K562 (cell line): ENCODE results near the gene SCAMP2. TPM values are rescaled to one million over a fixed set of nuclear protein-coding genes. Genes with fewer than 3 reads are reported as not detected.

Experiments
- CBX5 ChIP-seq: IDR thresholded peaks from 2 replicates; pipeline ENCODE4 v1.6.1; 2014; ENCODE audit warnings: low read depth, borderline replicate concordance
- CHD1 ChIP-seq: fragments of 200-600 bp; sonication (generic); IDR thresholded peaks from one replicate; pipeline ENCODE4 v1.6.1; 2012; ENCODE audit warnings: mild to moderate bottlenecking, moderate library complexity, low read length, inconsistent platforms
- FOSL1 ChIP-seq: fragments of 200-800 bp; sonication (Bioruptor generic); conservative IDR thresholded peaks from 2 replicates; pipeline ENCODE4 v1.6.1; 2016; ENCODE audit warnings: missing genetic modification characterization, missing compliant biosample characterization
- HDAC6 ChIP-seq: IDR thresholded peaks from 2 replicates; pipeline ENCODE4 v1.6.1; 2012; ENCODE audit warnings: low read depth, mild to moderate bottlenecking, control low read depth, inconsistent platforms, low read length, moderate library complexity
- HNRNPLL ChIP-seq: fragments of 200-400 bp; formaldehyde crosslinking; IDR thresholded peaks from 2 replicates; pipeline ENCODE4 v1.6.1; 2017; ENCODE audit warnings: low read length, low read depth, mild to moderate bottlenecking; ENCODE audit not compliant: poor library complexity, severe bottlenecking
- IRF2 ChIP-seq: sonication (generic); formaldehyde crosslinking; IDR thresholded peaks from 2 replicates; pipeline ENCODE4 v1.8.1; 2022; ENCODE audit warnings: mild to moderate bottlenecking, missing genetic modification reagents
- NCOR1 ChIP-seq: fragments of 450-650 bp; IDR thresholded peaks from 2 replicates; pipeline ENCODE4 v1.6.1; 2016; ENCODE audit warnings: mild to moderate bottlenecking, moderate library complexity
- NFE2L1 ChIP-seq: fragments of 450-650 bp; IDR thresholded peaks from 2 replicates; pipeline ENCODE4 v1.6.1; 2016; ENCODE audit warnings: missing genetic modification characterization, low read depth, mild to moderate bottlenecking, missing compliant biosample characterization, moderate library complexity, borderline replicate concordance
- PHF21A ChIP-seq: fragments of 450-650 bp; IDR thresholded peaks from 2 replicates; pipeline ENCODE4 v1.6.1; 2017; ENCODE audit warnings: low read depth, borderline replicate concordance
- RBBP5 ChIP-seq: fragments of 200-600 bp; sonication (generic); IDR thresholded peaks from 2 replicates; pipeline ENCODE4 v1.6.1; 2012; ENCODE audit warnings: borderline replicate concordance, mild to moderate bottlenecking, low read length, control low read depth, inconsistent platforms; ENCODE audit not compliant: insufficient read depth, poor library complexity, severe bottlenecking
- RFX7 ChIP-seq: fragments of 250-450 bp; sonication (Bioruptor Pico); IDR thresholded peaks from 2 replicates; pipeline ENCODE4 v1.5.1; 2021; ENCODE audit warnings: mild to moderate bottlenecking
- SETDB1 ChIP-seq: IDR thresholded peaks from one replicate; pipeline ENCODE4 v1.6.1; 2012; ENCODE audit warnings: low read length, control low read depth, inconsistent platforms
- ZNF3 ChIP-seq: fragments of 250-450 bp; sonication (Bioruptor Pico); IDR thresholded peaks from 2 replicates; pipeline ENCODE4 v1.5.0; 2021; ENCODE audit warnings: mild to moderate bottlenecking, moderate library complexity
- polyA plus RNA-seq, 8 experiments: library from polyadenylated mRNA; depleted of rRNA in 4 of 8; stranded (reverse) in 5 of 8; unstranded in 3 of 8; fragments of >200 nt; fragmentation: Nextera tagmentation in 2 of 8; fragmentation: Illumina TruSeq in 1 of 8; extraction: Ambion mirVana in 2 of 8; extraction: Trizol in 1 of 8; gene quantifications; 2 replicates each; pipeline versions ENCODE4 v1.2.1 to v1.2.3, GENCODE V29; 2011 to 2014; ENCODE audit warnings: inconsistent platforms in 1 of 8, missing spikeins in 1 of 8
- total RNA-seq, 7 experiments: library from RNA; depleted of rRNA in 6 of 7; stranded (reverse); fragments of >200 nt in 6 of 7; fragmentation: Illumina TruSeq in 2 of 7; extraction: Trizol in 2 of 7; gene quantifications; 2 replicates each; pipeline versions ENCODE4 v1.2.1 to v1.2.3, GENCODE V29; 2011 to 2021; ENCODE audit warnings: low replicate concordance in 1 of 7
- TF ChIP-seq, protein P1 (sequence below): sonication (generic); formaldehyde crosslinking; IDR thresholded peaks from 2 replicates; pipeline ENCODE4 v1.9.0; 2022; ENCODE audit warnings: mild to moderate bottlenecking, missing genetic modification reagents
- TF ChIP-seq, protein P2 (sequence below), 2 experiments: fragments of 250-450 bp in 1 of 2; fragments of 450-650 bp in 1 of 2; sonication (Bioruptor Pico) in 1 of 2; IDR thresholded peaks; 2 replicates each; pipeline versions ENCODE4 v1.6.1 to v1.8.0; 2016 to 2021; ENCODE audit warnings: mild to moderate bottlenecking in 2 of 2, moderate library complexity in 2 of 2, missing compliant biosample characterization in 1 of 2, missing genetic modification characterization in 1 of 2
- TF ChIP-seq, protein P3 (sequence below): fragments of 200-800 bp; sonication (Bioruptor generic); IDR thresholded peaks from 2 replicates; pipeline ENCODE4 v1.6.1; 2017; ENCODE audit warnings: missing genetic modification characterization, missing compliant biosample characterization
- TF ChIP-seq, protein P4 (sequence below): fragments of 250-450 bp; sonication (Bioruptor Pico); IDR thresholded peaks from 2 replicates; pipeline ENCODE4 v1.5.1; 2021; ENCODE audit warnings: mild to moderate bottlenecking
- TF ChIP-seq, protein P5 (sequence below): fragments of 250-450 bp; sonication (Bioruptor Pico); IDR thresholded peaks from 2 replicates; pipeline ENCODE4 v1.4.0; 2020; ENCODE audit warnings: mild to moderate bottlenecking
- TF ChIP-seq, protein P6 (sequence below): sonication (generic); formaldehyde crosslinking; IDR thresholded peaks from 2 replicates; pipeline ENCODE4 v1.8.0; 2022; ENCODE audit warnings: missing genetic modification reagents, mild to moderate bottlenecking, borderline replicate concordance

Gene SCAMP2
- total and polyA plus RNA-seq, 9 of the 15 experiments (the other 6 are each of a cell fraction or from before 2014, with no cell fraction given) = 5.9 to 61.1 (median 20.1) TPM

DNA sequence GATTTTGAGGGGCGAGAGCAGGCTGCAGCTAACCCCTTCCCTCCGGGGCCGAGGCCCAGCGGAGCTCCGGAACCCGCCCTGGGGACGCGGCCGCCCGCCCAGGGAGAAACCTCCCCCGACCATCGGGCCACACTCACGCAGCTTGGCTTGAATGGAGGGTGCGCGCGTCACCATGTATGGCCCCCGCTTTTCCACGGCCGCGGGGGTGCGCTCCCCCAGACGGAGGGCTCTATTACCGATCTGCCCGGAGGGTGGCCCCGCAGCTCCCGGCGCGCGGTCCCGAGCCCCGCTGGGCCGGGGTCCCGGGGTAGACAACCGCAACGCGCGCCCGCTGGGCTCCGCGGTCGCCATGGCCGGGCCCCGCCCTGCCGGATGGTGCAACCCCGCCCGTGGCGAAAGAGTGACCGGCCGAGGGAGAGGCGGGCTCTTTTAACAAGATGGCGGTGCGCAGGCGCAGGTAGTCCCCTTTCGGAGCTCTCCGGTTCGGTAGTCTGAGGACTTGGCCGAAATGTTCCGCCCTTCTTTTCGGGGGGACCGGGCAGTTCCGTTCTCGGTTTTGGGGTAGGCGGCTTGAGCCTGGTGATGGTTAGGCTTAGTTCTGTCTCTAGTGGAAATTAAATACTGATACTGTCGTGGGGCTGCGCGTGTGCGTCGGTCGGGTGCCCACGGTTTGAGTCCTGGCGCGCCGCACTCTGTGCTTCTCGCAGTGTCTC is 33.4 kb upstream of the SCAMP2 start, which contains the start of gene FAM219B (continued):
- TF ChIP-seq NFE2L1 (tag) (no peak), HNRNPLL (no peak), PHF21A (no peak), FOSL1 (tag) (peak; percentile 40), SETDB1 (no peak), CBX5 (no peak), RFX7 (no peak), RBBP5 (no peak), IRF2 (CRISPR knock-in tag) (no peak), ZNF3 (CRISPR knock-in tag) (no peak), NCOR1 (no peak), HDAC6 (no peak), CHD1 (no peak)
- TF ChIP-seq, protein P1, sequence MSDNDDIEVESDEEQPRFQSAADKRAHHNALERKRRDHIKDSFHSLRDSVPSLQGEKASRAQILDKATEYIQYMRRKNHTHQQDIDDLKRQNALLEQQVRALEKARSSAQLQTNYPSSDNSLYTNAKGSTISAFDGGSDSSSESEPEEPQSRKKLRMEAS = peak; percentile 29; the same call in 1 of the 2 replicates
- TF ChIP-seq, protein P2, sequence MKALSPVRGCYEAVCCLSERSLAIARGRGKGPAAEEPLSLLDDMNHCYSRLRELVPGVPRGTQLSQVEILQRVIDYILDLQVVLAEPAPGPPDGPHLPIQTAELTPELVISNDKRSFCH (CRISPR knock-in tag; IDR thresholded peaks at IDR 0.05) = no peak
- TF ChIP-seq, protein P2 (tag; IDR thresholded peaks at IDR 0.05) = no peak
- TF ChIP-seq, protein P3, sequence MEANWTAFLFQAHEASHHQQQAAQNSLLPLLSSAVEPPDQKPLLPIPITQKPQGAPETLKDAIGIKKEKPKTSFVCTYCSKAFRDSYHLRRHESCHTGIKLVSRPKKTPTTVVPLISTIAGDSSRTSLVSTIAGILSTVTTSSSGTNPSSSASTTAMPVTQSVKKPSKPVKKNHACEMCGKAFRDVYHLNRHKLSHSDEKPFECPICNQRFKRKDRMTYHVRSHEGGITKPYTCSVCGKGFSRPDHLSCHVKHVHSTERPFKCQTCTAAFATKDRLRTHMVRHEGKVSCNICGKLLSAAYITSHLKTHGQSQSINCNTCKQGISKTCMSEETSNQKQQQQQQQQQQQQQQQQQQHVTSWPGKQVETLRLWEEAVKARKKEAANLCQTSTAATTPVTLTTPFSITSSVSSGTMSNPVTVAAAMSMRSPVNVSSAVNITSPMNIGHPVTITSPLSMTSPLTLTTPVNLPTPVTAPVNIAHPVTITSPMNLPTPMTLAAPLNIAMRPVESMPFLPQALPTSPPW = peak; percentile 85
- TF ChIP-seq, protein P4, sequence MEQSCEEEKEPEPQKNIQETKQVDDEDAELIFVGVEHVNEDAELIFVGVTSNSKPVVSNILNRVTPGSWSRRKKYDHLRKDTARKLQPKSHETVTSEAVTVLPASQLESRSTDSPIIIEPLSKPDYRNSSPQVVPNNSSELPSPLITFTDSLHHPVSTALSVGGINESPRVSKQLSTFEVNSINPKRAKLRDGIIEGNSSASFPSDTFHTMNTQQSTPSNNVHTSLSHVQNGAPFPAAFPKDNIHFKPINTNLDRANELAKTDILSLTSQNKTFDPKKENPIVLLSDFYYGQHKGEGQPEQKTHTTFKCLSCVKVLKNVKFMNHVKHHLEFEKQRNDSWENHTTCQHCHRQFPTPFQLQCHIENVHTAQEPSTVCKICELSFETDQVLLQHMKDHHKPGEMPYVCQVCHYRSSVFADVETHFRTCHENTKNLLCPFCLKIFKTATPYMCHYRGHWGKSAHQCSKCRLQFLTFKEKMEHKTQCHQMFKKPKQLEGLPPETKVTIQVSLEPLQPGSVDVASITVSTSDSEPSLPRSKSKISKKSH = no peak
- TF ChIP-seq, protein P5, sequence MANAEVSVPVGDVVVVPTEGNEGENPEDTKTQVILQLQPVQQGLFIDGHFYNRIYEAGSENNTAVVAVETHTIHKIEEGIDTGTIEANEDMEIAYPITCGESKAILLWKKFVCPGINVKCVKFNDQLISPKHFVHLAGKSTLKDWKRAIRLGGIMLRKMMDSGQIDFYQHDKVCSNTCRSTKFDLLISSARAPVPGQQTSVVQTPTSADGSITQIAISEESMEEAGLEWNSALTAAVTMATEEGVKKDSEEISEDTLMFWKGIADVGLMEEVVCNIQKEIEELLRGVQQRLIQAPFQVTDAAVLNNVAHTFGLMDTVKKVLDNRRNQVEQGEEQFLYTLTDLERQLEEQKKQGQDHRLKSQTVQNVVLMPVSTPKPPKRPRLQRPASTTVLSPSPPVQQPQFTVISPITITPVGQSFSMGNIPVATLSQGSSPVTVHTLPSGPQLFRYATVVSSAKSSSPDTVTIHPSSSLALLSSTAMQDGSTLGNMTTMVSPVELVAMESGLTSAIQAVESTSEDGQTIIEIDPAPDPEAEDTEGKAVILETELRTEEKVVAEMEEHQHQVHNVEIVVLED = peak; percentile 7; the same call in 1 of the 2 replicates
- TF ChIP-seq, protein P6, sequence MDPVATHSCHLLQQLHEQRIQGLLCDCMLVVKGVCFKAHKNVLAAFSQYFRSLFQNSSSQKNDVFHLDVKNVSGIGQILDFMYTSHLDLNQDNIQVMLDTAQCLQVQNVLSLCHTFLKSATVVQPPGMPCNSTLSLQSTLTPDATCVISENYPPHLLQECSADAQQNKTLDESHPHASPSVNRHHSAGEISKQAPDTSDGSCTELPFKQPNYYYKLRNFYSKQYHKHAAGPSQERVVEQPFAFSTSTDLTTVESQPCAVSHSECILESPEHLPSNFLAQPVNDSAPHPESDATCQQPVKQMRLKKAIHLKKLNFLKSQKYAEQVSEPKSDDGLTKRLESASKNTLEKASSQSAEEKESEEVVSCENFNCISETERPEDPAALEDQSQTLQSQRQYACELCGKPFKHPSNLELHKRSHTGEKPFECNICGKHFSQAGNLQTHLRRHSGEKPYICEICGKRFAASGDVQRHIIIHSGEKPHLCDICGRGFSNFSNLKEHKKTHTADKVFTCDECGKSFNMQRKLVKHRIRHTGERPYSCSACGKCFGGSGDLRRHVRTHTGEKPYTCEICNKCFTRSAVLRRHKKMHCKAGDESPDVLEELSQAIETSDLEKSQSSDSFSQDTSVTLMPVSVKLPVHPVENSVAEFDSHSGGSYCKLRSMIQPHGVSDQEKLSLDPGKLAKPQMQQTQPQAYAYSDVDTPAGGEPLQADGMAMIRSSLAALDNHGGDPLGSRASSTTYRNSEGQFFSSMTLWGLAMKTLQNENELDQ (CRISPR knock-in tag) = no peak
